Endothelial cell of umbilical vein (primary cell): ENCODE results near the gene OSGIN1. TPM values are rescaled to one million over a fixed set of nuclear protein-coding genes. Genes with fewer than 3 reads are reported as not detected.

ENCODE experiments used
- BruUV-seq: library from RNA; stranded (reverse); fragments of 400-500 nt; replicated peaks from 2 replicates; lab custom pipeline; 2021; lab: Mats Ljungman, UMichigan
- CTCF ChIA-PET: fragments of 300-600, 350-600 bp; sonication (Branson Sonifier 250); formaldehyde crosslinking; loops from one replicate; lab custom pipeline; 2021; ENCODE audit warnings: antibody characterized with exemption, inconsistent platforms; lab: Charles Lee
- POLR2A ChIA-PET: fragments of 300-600, 350-600 bp; sonication (Branson Sonifier 250); formaldehyde crosslinking; loops from one replicate; lab custom pipeline; 2021; ENCODE audit warnings: antibody characterized with exemption, inconsistent platforms; lab: Charles Lee
- DNase-seq: peaks from one replicate; pipeline ENCODE4 v3.0.0-alpha.2; 2011; ENCODE audit warnings: low read depth, low spot score
- FAIRE-seq: peaks from 2 replicates; lab custom pipeline; 2011; peaks lifted over from hg19 to GRCh38; lab: Jason Lieb, UNC
- H2AFZ ChIP-seq: 2 replicates; pipeline ENCODE4 v1.6.0; 2012; ENCODE audit warnings: low read depth, low read length, control low read depth, inconsistent platforms
- H3K27ac ChIP-seq: 2 replicates; pipeline ENCODE4 v1.5.1; 2011; ENCODE audit warnings: low read depth, mild to moderate bottlenecking, control low read depth, low read length, moderate library complexity; ENCODE audit not compliant: insufficient read depth
- H3K27me3 ChIP-seq, 2 experiments: 2 replicates each; pipeline versions ENCODE4 v1.6.0 to v1.6.1; 2011; ENCODE audit warnings: low read length in 2 of 2, mixed read lengths in 1 of 2; ENCODE audit not compliant: control insufficient read depth in 2 of 2, insufficient read depth in 2 of 2
- H3K36me3 ChIP-seq, 2 experiments: 2 replicates in 1 of 2; 3 replicates in 1 of 2; pipeline ENCODE4 v1.5.1; 2011; ENCODE audit warnings: low read length in 2 of 2, mild to moderate bottlenecking in 1 of 2, moderate library complexity in 1 of 2; ENCODE audit not compliant: control insufficient read depth in 2 of 2, insufficient read depth in 2 of 2; ENCODE audit errors: extremely low read depth in 1 of 2
- H3K4me1 ChIP-seq: 3 replicates; pipeline ENCODE4 v1.5.1; 2011; ENCODE audit warnings: mild to moderate bottlenecking, low read length; ENCODE audit not compliant: control insufficient read depth, insufficient read depth; ENCODE audit errors: extremely low read depth
- H3K4me2 ChIP-seq: 2 replicates; pipeline ENCODE4 v1.6.1; 2011; ENCODE audit warnings: low read length, control low read depth, mixed read lengths; ENCODE audit not compliant: insufficient read depth
- H3K4me3 ChIP-seq, 3 experiments: fragments of 200-600 bp in 1 of 3; sonication (generic), shearing (Covaris generic) in 1 of 3; replicated peaks in 1 of 3; 2 replicates each; pipeline ENCODE4 v1.5.1; 2011 to 2016; ENCODE audit warnings: control low read depth in 3 of 3, low read length in 3 of 3, mild to moderate bottlenecking in 2 of 3, inconsistent platforms in 1 of 3, low read depth in 1 of 3, moderate library complexity in 1 of 3; ENCODE audit not compliant: insufficient read depth in 1 of 3
- H3K79me2 ChIP-seq: 2 replicates; pipeline ENCODE4 v1.6.0; 2012; ENCODE audit warnings: low read length, inconsistent platforms; ENCODE audit not compliant: control insufficient read depth, insufficient read depth
- H3K9ac ChIP-seq: replicated peaks from 2 replicates; pipeline ENCODE3; 2011; ENCODE audit warnings: low read length, control low read depth; ENCODE audit not compliant: insufficient read depth; ENCODE audit errors: extremely low read depth
- H3K9me1 ChIP-seq: replicated peaks from 3 replicates; pipeline ENCODE4 v1.6.0; 2011; ENCODE audit warnings: mild to moderate bottlenecking, low read length; ENCODE audit not compliant: control insufficient read depth, insufficient read depth; ENCODE audit errors: extremely low read depth
- H3K9me3 ChIP-seq: replicated peaks from 2 replicates; pipeline ENCODE4 v1.5.1; 2012; ENCODE audit warnings: low read length, inconsistent platforms; ENCODE audit not compliant: control insufficient read depth, insufficient read depth
- H4K20me1 ChIP-seq: replicated peaks from 2 replicates; pipeline ENCODE3; 2011; ENCODE audit warnings: mild to moderate bottlenecking, low read length; ENCODE audit not compliant: control insufficient read depth, insufficient read depth; ENCODE audit errors: extremely low read depth
- CTCF ChIP-seq, 2 donors: IDR thresholded peaks; 1 replicate in 1 of 2; 2 replicates in 1 of 2; pipeline ENCODE4 v1.5.1; 2011; ENCODE audit warnings: low read length in 2 of 2, mild to moderate bottlenecking in 2 of 2, moderate library complexity in 2 of 2, control low read depth in 1 of 2, inconsistent platforms in 1 of 2, low read depth in 1 of 2; ENCODE audit not compliant: insufficient read depth in 1 of 2; ENCODE audit errors: extremely low read depth in 1 of 2
- EZH2 ChIP-seq: IDR thresholded peaks from 2 replicates; pipeline ENCODE4 v1.6.1; 2012; ENCODE audit warnings: borderline replicate concordance, low read depth, mild to moderate bottlenecking, moderate library complexity, low read length, inconsistent platforms; ENCODE audit not compliant: severe bottlenecking
- FOS ChIP-seq: IDR thresholded peaks from 2 replicates; pipeline ENCODE4 v1.6.1; 2011; ENCODE audit warnings: mild to moderate bottlenecking, low read length, moderate library complexity, borderline replicate concordance; ENCODE audit not compliant: insufficient read depth
- GATA2 ChIP-seq: IDR thresholded peaks from 2 replicates; pipeline ENCODE4 v1.7.0; 2011; ENCODE audit warnings: low read depth, mild to moderate bottlenecking, moderate library complexity, mixed read lengths, low read length; ENCODE audit not compliant: insufficient read length, insufficient read depth
- JUN ChIP-seq: IDR thresholded peaks from 2 replicates; pipeline ENCODE4 v1.6.1; 2011; ENCODE audit warnings: borderline replicate concordance, low read depth; ENCODE audit not compliant: insufficient read length, insufficient read depth
- MAX ChIP-seq: IDR thresholded peaks from 2 replicates; pipeline ENCODE4 v1.6.1; 2011; ENCODE audit not compliant: insufficient read depth, insufficient read length
- MYC ChIP-seq: IDR thresholded peaks from one replicate; pipeline ENCODE4 v1.6.1; 2011; ENCODE audit warnings: mild to moderate bottlenecking, low read depth, low read length
- POLR2A ChIP-seq: IDR thresholded peaks from 2 replicates; pipeline ENCODE4 v1.6.1; 2012; ENCODE audit warnings: low read depth, mild to moderate bottlenecking, control low read depth, low read length
- POLR2AphosphoS5 ChIP-seq: IDR thresholded peaks from 2 replicates; pipeline ENCODE4 v1.6.1; 2012; ENCODE audit warnings: low read depth, mild to moderate bottlenecking, control low read depth, low read length, moderate library complexity; ENCODE audit not compliant: insufficient read depth
- dilution Hi-C: fragments of 300-500 bp; cut with MboI; formaldehyde crosslinking; loops from one replicate; pipeline ENCODE4 v1.15.0; 2019; ENCODE audit warnings: low sequenced_read_pairs; ENCODE audit not compliant: extremely low pct_ligation_motif_present
- intact Hi-C: fragments of 100-400 bp; cut with micrococcal nuclease; formaldehyde crosslinking; loops from one replicate; pipeline ENCODE4 v1.10.0; 2022
- polyA plus RNA-seq, 4 experiments: library from polyadenylated mRNA; depleted of rRNA in 3 of 4; stranded (reverse) in 3 of 4; unstranded in 1 of 4; fragments of >200 nt; gene quantifications; 2 replicates each; pipeline versions ENCODE4 v1.2.1 to v1.2.3, GENCODE V29; 2011 to 2012; ENCODE audit warnings: missing spikeins in 1 of 4
- total RNA-seq: library from RNA; stranded (reverse); gene quantifications from 2 replicates; pipeline ENCODE4 v1.2.3, GENCODE V29; 2021

The OSGIN1 gene
- total and polyA plus RNA-seq, 2 donors (not counting 3 experiments of a cell fraction or from before 2014, with no cell fraction given): 9.2 to 11.0 TPM

DNA sequence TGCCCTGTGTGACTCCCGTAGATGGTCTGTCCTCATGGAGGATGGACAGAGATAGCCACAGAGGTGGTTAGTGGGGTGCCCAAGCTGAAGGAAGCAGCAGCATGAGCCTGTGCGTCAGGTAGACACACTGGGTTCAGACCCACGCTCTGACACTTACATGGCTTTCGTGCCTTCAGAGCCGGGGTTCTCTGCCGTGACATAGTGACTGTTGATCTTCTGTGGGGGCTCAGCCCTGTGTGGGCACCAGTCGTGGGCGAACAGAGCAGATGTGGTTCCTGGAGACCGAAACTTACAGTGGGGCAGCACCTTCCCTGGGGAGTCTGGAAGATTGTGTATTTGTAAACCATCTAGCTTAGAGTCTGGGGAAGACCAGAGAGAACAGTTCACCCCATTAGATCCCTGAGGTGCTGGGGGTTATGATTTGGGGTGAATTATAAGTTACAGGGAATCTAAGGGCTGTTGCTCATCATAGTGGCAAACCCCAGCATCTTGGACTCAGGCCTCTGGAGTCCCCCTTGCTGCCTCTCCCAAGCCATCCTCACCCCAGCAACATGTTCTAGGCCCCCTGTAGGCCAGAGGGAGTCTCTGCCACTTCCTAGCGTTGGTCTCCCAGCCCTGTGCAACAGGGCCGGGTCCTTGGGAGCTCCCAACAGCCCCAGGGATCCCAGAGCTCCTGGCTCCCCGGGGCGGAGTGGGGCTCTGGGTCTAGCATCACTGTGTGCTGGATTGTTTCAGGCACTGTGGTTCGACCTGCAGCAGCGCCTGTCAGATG lies 43.6 kb downstream of the OSGIN1 start:
- Histone ChIP-seq H4K20me1 (no peaks in the 10 kb centered on the region), H3K4me3 (no peak overlapping the region), H3K27ac (no peak overlapping the region), H3K4me2 (no peak overlapping the region), H3K79me2 (no peaks in the 10 kb centered on the region), H3K9me1 (no peaks in the 10 kb centered on the region), H3K9ac (no peak overlapping the region), H3K4me1 (no peaks in the 10 kb centered on the region), H3K36me3 (no peaks in the 10 kb centered on the region), H2AFZ (no peak overlapping the region), H3K27me3 (no peaks in the 10 kb centered on the region), H3K9me3 (no peaks in the 10 kb centered on the region)
- dilution Hi-C loops (no loop called here), intact Hi-C loops (no loop called here)
- no TSS peak for BruUV-seq
- TF ChIP-seq CTCF (IDR thresholded peaks at IDR 0.05; ENCODE audit: extremely low read depth in 1 of 2, insufficient read depth in 1 of 2, low read depth in 1 of 2, low read length in 2 of 2) (peak in 1 of 2 donors; percentile 10), MAX (no peak)
- ChIA-PET CTCF (interaction anchor here (1.0 to 1.3 kb wide), 2 partner anchors 15 to 27 kb away, joined by 3 read pairs; no protein-coding TSS in a partner anchor), POLR2A (no interaction called here)
- DNase-seq (no peak), FAIRE-seq (no peak)

DNA sequence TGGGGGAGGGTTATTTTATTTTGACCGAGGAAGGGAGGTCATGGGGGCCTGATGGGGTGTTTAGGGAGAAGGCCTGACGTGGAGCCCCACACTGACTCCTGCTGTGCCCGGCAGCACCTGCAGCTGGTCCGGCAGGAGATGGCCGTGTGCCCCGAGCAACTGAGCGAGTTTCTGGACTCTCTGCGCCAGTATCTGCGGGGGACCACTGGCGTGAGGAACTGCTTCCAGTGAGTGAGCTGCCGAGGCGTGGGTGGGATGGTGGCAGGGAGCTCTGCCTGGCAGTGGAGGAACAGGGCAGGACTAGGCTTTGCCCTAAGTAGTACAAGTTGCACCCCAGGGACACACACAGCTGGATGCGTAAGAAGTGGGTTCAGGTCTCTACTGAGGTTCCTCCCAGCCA lies 45.1 kb downstream of the OSGIN1 start:
- TF ChIP-seq CTCF (IDR thresholded peaks at IDR 0.05; ENCODE audit: extremely low read depth in 1 of 2, insufficient read depth in 1 of 2, low read depth in 1 of 2, low read length in 2 of 2) (no peak), GATA2 (no peak), POLR2AphosphoS5 (no peak), JUN (no peak), MYC (no peak), FOS (no peak), EZH2 (no peak), POLR2A (no peak), MAX (no peak)
- no TSS peak for BruUV-seq
- H3K9me3 ChIP-seq: no peaks in the 10 kb centered on the region
- CTCF ChIA-PET: no interaction called here
- no peaks in the 10 kb centered on the region for H3K9me1 ChIP-seq
- H3K36me3 ChIP-seq: no peaks in the 10 kb centered on the region
- no peak overlapping the region for H3K4me2 ChIP-seq
- H3K27me3 ChIP-seq: no peaks in the 10 kb centered on the region
- no peak overlapping the region for H3K27ac ChIP-seq
- POLR2A ChIA-PET: no interaction called here
- intact Hi-C loops: no loop called here
- no peaks in the 10 kb centered on the region for H3K4me1 ChIP-seq
- dilution Hi-C loops: no loop called here
- no peak overlapping the region for H3K9ac ChIP-seq
- no peaks in the 10 kb centered on the region for H4K20me1 ChIP-seq
- no peaks in the 10 kb centered on the region for H3K79me2 ChIP-seq
- FAIRE-seq (no peak), DNase-seq (no peak)
- no peak overlapping the region for H3K4me3 ChIP-seq
- H2AFZ ChIP-seq: no peak overlapping the region
